Kidney glomerular epithelial cell (primary cell): ENCODE results near the gene RYR2.
"Not testable (repeated sequence)": the region's sequence is repeated elsewhere in the genome, so short reads cannot be mapped to it uniquely, and the experiment has no call there.

Experiments
- DNase-seq: peaks from one replicate; lab custom pipeline; 2025; lab: John Stamatoyannopoulos, UW

Gene RYR2

GRCh38 chr1:237353918-237354317, 311.9 kb downstream of the RYR2 start:
- DNase-seq, result no peak

GRCh38 chr1:237355022-237355421, 313.0 kb downstream of the RYR2 start:
- no peak for DNase-seq

- no peak for DNase-seq
Measured at GRCh38 chr1:237358555-237358954, 316.6 kb downstream of the RYR2 start.

DNA sequence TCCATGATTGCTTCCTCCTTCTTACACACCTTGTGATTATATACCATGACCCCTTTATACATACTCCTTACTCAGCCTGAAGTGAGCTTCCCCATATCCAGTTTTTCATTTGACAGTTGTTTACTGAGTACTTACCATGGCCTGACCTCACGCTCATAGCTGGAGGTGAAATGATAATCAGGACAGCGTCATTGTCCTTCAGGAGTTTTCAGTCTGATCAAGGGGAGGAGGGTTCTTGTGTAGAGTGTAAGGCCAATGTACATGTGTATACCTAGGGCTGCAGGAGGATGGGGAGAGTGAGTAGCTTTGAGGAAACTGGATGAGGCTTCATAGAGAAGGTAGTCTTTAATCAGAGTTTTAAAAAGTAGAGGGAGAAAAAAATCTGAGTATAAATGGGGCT, 325.8 kb downstream of the RYR2 start:
- no peak for DNase-seq

- not testable (repeated sequence) for DNase-seq
Measured at GRCh38 chr1:237371477-237371876, 329.5 kb downstream of the RYR2 start.

- no peak for DNase-seq
Measured at GRCh38 chr1:237383791-237384190, 341.8 kb downstream of the RYR2 start.

DNA sequence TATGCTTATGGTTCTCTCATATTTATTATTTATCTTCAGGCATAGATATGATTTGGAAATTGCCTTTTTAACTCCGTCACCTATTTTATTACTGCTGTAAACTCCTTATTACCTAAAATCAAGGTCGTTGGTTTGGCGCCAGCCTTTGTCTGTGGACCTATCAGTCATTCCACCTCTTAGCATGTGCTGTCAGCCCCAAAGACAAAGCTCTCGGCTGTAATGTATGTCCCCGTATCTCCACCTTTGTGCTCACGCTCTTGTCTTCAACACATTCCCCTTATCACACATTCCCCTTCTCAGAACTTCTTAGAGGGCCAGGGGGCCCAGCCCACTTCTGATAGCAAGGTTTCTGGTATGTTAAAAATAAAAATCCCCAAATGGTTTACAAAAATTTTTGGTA, 342.2 kb downstream of the RYR2 start:
- DNase-seq, result no peak

- no peak for DNase-seq
Measured at GRCh38 chr1:237386362-237387143, 344.6 kb downstream of the RYR2 start.

DNA sequence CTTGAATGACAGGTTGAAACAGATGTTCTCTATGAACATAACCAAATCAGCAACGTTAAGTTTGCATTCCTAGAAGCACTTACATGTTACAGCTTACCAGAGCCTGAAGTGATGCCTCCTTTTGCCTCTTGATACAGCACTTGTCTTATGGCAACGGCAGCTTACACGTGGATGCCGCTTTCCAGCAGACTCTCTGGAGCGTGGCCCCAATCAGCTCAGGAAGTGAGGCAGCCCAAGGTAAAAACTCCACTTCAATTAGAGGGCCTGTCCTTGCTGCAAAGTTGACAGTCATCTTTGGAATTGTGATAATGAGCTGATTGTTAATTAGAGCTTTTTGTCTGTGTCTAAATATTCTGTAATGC, 345.1 kb downstream of the RYR2 start:
- no peak for DNase-seq

- DNase-seq, result no peak
Measured at GRCh38 chr1:237390823-237391222, 348.8 kb downstream of the RYR2 start.

DNA sequence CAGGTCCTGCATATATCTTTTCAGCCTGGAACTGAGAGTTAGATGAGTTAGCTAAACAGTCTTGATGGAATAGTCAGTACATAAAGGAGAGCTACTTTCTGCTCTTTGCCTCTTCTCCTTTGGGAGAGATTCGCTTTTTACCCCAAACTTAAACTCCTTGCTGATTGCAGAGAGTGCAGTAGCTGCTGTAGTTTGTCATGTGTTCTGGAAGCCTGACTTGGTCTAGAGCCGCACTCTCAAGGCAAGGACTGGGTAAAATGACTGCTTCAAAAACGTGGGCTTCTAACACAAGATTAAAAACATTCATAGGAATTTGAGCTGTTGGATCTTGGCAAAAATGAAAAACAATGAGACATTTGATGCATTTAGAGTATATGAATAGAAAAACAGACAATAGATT, 351.6 kb downstream of the RYR2 start:
- no peak for DNase-seq

GRCh38 chr1:237394281-237394680, 352.3 kb downstream of the RYR2 start:
- no peak for DNase-seq

DNA sequence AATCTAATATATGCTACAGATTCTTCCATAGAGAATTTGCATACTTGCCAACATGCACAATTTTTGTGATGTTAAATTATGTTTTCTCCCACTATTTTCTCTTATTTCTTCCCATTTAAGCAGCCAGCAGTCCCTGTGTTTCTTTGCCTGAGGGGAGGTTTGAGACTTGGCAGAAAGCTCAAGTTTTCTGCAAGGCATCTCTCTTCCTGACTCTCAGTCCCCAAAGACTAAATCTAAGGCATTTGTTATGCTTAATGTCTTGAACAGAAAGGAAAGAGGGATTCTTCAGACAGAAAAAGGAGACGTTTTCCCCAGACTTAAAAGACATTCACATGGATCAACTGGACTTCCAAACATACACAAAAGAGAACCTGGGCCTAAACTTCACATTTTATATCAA, 354.4 kb downstream of the RYR2 start:
- DNase-seq, result no peak

DNA sequence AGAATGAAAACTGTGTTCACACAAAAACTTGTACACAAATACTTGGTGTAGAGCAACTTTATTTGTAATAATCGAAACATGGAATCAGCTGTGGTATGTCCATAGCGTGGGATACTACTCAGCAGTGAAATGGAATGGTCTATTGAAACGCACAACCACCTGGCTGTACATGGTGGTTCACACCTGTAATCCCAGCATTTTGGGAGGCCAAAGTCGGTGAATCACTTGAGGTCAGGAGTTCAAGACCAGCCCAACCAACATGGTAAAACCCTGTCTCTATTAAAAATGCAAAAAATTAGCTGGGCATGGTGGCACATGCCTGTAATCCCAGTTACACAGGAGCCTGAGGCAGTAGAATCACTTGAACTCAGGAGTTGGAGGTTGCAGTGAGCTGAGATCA, 356.8 kb downstream of the RYR2 start:
- DNase-seq, result no peak

GRCh38 chr1:237405912-237406311, 363.9 kb downstream of the RYR2 start:
- no peak for DNase-seq

GRCh38 chr1:237411621-237412020, 369.6 kb downstream of the RYR2 start:
- no peak for DNase-seq

DNA sequence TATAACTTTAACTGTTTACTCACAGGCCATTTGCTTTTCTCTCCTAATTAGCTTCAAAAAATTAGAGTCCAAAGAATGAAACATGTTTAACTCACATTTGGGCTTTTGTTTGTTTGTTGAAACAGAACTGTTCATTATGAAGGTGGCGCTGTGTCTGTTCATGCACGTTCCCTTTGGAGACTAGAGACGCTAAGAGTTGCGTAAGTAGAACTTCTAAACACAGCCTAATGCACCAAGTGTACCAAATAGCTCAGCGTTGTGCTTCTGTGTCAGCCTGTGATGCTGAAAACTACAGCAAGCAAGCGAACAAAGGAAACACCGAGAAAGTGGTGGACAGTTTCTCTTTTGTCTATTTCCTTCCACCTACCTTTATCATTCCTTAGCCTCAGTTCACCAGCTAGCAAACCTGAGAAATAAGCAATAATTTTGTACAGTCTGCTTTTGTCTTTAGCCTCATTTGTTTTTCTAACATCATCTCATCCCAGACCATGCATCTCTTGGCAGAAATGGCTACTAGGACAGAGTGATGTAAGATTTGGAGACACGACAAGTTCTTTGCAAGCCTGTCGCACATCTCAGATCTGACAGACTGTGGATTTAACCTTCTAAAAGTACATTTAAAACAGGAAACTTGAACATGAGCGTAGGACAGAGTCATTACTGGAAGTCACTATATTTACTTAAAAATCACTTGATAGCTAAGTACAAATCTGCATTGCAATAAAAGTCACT, 375.1 kb downstream of the RYR2 start:
- no peak for DNase-seq

GRCh38 chr1:237428809-237429208, 386.8 kb downstream of the RYR2 start:
- no peak for DNase-seq

DNA sequence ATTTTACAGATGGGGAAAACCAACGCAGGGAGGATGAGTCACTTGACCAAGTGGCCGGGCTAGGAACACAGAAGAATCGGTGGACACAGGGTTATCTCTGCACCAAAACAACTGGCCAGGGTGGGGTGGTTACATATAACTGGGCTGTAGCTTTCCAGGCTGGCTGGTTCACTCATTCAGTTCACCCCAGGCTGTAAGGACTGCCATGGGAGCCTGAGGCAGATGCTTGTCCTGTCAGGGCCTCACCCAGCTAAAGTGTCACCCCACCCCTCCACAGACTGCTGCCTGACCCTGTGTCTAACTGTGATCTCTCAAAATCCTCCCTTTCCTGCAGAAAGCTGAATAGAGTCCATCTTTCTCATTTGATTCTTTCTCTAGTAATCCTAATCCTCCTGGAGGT, 387.3 kb downstream of the RYR2 start:
- DNase-seq, result no peak

DNA sequence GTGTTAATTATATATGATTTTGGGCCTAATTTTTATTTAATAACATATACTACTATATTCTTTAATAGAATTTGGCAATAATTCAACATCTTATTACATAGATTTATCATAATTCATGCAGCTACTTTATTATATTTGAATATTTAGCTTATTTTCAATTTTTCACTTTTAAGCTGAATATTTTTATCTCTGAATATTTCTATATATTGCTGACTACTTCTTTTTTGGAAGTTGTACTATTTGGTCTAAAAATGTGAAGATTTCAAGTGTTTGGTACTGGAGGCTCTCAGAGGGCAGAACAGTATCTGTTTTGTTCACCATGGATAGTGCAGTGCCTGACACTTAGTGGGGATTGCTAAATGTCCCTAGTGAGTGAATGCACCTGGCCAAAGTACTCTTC, 389.5 kb downstream of the RYR2 start:
- DNase-seq, result no peak

- DNase-seq, result no peak
Measured at GRCh38 chr1:237440346-237440745, 398.4 kb downstream of the RYR2 start.

DNA sequence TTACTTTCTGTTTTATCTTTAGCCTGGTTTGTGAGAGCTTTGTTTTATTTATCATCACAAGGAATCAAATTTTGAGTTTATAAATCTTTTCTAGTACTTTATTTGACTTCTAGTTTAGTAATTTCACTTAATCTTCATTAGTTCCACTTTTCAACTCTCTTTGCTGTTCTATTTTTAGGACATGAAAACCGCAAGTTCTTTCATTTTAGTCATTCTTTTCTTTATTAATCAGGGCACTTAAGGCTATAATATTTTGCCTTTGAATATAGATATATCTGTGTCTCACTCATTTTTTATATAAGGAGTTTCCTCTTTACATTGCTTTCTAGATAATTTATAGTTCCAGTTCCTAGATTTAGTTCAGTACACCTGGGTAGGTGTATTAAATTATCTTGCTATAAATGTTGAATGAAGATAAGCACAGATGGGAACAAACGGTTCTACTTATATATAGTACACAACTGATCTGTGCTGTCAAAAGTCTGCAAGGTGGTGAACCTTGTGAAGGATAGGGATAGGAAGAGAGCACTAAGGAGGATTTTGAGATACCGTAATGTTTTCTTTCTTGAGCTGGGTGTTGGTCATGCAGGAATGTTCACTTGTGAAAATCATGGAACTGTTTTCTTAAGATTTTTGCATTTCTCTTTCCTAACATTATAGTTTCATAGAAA, 402.3 kb downstream of the RYR2 start:
- DNase-seq, result no peak

- DNase-seq, result no peak
Measured at GRCh38 chr1:237448042-237448441, 406.1 kb downstream of the RYR2 start.
